GM12872 (cell line): ENCODE measurements around the gene ARHGAP6.

Experiments
- CTCF ChIP-seq: IDR thresholded peaks from 3 replicates; pipeline ENCODE4 v1.5.1; 2011; ENCODE audit warnings: low read depth, mild to moderate bottlenecking, low read length, moderate library complexity; ENCODE audit not compliant: insufficient read depth

The ARHGAP6 gene

GRCh38 chrX:11566789-11567188, 98.9 kb downstream of the ARHGAP6 start:
- TF ChIP-seq CTCF: no peak

GRCh38 chrX:11566173-11566572, 99.5 kb downstream of the ARHGAP6 start:
- no peak for TF ChIP-seq CTCF

- no peak for TF ChIP-seq CTCF
These were observed 101.2 kb downstream of the ARHGAP6 start for GRCh38 chrX:11564546-11564945.

- no peak for TF ChIP-seq CTCF
These were observed 103.2 kb downstream of the ARHGAP6 start for GRCh38 chrX:11562570-11562969.

GRCh38 chrX:11558972-11559371, 106.7 kb downstream of the ARHGAP6 start:
- TF ChIP-seq CTCF: peak; percentile 59

- no peak for TF ChIP-seq CTCF
These were observed 108.6 kb downstream of the ARHGAP6 start for GRCh38 chrX:11557120-11557519.

GRCh38 chrX:11555759-11556158, 110.0 kb downstream of the ARHGAP6 start:
- no peak for TF ChIP-seq CTCF

GRCh38 chrX:11553594-11553993, 112.1 kb downstream of the ARHGAP6 start:
- no peak for TF ChIP-seq CTCF
